ENCODE results near the gene MAB21L4.

MAB21L4 gene

DNA sequence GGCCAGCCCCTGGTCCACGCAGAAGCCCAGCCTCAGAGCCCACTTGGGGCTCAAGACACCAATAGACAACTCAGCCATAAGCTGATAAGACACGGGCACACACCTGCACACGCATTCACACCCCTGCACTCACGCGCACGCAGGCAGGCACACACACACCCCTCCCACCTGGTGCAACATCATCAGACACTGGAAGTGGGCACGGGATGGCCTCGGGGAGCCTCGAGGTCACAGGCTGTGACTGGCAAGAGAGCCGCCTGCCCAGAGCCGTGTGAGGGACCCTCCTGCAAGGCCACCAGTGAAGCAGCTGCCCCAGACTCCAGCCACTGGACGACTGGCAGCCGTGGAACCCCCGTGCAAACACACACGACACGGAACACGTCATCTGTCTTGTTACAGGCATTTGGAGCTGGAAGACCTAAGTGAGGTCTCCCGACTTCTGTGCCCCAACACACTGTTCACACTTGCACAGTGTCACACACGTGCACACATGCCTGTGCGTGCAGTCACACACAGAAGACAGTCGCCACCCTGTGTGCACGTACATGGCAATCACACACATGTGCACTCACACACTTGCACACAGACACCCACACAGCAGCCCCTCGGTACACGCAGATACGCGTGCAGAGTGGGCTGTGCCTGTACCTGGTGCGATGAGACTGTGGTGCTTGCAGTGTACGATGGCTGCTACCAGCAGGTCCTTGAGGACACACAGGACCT lies 959 bp downstream of the MAB21L4 start:
- TF ChIP-seq ZFX (IDR thresholded peaks at IDR 0.05; ENCODE audit: borderline replicate concordance) = no peak
- TF ChIP-seq, protein P1, sequence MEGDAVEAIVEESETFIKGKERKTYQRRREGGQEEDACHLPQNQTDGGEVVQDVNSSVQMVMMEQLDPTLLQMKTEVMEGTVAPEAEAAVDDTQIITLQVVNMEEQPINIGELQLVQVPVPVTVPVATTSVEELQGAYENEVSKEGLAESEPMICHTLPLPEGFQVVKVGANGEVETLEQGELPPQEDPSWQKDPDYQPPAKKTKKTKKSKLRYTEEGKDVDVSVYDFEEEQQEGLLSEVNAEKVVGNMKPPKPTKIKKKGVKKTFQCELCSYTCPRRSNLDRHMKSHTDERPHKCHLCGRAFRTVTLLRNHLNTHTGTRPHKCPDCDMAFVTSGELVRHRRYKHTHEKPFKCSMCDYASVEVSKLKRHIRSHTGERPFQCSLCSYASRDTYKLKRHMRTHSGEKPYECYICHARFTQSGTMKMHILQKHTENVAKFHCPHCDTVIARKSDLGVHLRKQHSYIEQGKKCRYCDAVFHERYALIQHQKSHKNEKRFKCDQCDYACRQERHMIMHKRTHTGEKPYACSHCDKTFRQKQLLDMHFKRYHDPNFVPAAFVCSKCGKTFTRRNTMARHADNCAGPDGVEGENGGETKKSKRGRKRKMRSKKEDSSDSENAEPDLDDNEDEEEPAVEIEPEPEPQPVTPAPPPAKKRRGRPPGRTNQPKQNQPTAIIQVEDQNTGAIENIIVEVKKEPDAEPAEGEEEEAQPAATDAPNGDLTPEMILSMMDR (IDR thresholded peaks at IDR 0.05) = no peak

DNA sequence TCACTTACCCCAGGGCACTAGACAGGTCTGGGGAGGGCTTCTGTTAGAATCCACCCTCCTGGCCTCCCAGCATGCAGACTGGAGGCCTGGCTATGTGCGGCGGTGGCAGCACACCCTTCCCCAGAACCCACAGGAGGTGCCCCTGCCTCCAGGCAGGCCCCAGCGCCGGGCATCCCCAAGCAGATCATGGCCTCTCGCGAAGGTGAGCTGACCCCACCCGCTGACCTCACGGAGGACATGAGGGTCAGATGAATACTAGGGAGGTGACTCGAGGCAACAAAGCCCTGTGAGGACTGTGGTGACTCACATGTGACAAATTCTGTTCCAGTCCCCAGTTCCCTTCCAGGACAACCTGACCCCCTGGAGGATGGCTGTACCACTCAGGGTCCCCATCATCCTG lies 1.9 kb downstream of the MAB21L4 start:
- no peak for TF ChIP-seq ZFX (IDR thresholded peaks at IDR 0.05; ENCODE audit: borderline replicate concordance)
- TF ChIP-seq, protein P1 (IDR thresholded peaks at IDR 0.05) = no peak
- no peak overlapping the region for H3K27ac ChIP-seq

More for the DNA sequence above, 959 bp downstream of the MAB21L4 start:
- H3K27ac ChIP-seq = no peak overlapping the region

DNA sequence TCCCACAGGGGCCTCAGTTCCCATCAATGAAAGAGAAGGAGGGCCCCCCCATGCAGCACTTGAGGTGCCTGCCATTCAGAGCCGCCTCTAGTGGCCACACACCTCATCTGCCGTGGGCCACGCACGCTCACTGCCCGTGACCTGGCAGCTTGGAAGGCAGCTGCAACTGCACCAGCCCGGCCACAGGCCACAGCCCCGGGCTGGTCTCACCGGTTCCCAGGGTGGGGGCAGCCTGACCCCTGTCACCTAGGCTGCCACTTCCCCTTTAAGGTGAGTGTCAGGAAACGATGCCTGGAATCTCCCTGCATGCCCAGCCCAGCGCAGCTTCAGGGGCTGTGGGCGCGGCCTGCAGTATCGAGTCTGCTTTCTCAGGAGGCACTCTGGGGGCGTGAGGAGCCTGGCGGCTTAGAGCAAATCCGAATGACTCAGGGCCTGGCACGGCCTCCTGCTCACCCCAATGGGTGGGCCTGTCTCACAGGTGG lies 2.6 kb downstream of the MAB21L4 start:
- TF ChIP-seq, protein P1 (IDR thresholded peaks at IDR 0.05) = no peak
- TF ChIP-seq ZFX (IDR thresholded peaks at IDR 0.05; ENCODE audit: borderline replicate concordance) = no peak
- no peak overlapping the region for H3K27ac ChIP-seq

DNA sequence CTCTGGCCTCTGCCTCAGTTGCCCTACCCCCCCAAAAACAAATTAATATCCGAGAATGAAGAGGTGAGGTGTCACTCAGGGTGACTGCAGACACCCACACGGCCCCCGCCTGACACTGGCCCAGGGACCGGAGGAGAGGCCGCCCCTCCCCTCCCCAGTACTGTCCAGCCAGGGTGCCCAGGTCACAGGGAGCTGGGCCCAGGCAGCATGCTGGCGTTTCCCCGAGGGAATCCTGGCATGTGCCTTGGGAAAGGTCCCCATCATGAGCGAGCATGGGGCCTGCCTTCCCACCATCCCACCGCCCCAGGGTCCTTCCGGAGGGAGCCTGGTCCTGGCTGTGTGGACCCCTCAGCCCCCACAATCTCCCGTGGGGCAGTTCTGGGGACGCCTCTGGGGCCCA lies 3.0 kb downstream of the MAB21L4 start:
- no peak for TF ChIP-seq ZFX (IDR thresholded peaks at IDR 0.05; ENCODE audit: borderline replicate concordance)
- TF ChIP-seq, protein P1 (IDR thresholded peaks at IDR 0.05) = no peak
- H3K27ac ChIP-seq = no peak overlapping the region

DNA sequence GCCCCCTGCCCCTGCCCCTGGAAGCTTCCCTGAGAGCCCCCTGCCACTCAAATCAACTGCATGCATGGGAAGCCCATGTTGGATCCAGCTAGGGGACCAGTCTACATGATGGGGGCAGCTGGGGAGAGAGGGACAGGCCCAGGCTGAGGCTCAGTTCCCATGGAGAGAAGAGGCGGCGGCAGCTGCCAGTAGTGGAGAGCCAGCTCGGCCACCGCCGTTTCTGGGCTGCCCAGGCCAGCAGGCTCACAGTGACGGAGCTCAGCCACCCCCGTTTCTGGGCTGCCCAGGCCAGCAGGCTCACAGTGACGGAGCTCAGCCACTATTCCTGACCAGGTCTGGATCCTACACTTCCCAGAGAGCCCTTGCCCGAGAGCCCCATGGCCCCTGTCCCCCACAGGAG lies 3.6 kb downstream of the MAB21L4 start:
- no peak for TF ChIP-seq ZFX (IDR thresholded peaks at IDR 0.05; ENCODE audit: borderline replicate concordance)
- TF ChIP-seq, protein P1 (IDR thresholded peaks at IDR 0.05) = no peak
- no peak overlapping the region for H3K27ac ChIP-seq

DNA sequence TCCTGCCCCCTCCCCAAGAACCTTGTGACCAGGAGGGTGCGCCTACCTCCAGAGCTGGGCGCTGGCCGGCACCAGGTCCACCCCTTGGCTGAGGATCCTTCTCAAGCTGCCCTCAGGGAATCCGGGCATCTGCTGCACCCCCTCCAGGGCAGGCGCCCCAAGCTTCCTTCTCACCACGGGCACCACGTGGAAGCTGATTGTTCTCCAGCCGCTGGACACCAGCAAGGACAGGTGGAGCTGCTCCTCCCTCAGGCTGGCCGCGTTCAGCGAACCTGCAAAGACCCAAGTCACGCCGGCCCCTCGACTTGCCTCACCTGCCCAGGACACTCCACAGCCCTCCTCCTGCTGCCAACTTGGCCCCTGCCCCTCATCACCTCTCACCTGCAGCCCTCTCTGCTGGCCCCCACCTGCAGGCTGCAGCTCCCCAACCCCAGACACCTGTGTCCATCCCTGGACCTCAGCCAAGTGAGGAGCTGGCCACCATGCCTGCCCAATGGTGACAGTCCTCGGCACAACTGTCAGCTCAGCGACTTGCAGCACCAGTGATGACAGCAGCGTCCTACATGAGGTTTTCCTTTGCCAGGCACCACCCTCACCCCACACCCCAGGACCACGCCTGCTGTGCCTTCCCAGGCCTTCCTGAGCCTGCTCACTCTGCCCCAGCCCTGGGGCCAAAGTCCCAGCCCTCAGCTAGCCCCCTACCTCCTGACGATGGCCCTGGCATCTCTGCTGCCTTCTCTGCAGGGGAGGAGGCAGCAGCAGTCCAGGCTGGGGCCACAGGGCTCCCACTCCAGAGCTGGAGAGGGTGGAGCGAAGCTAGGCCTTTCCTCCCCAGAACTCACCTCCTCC lies 4.2 kb downstream of the MAB21L4 start:
- no peak overlapping the region for H3K27ac ChIP-seq
- no peak for TF ChIP-seq ZFX (IDR thresholded peaks at IDR 0.05; ENCODE audit: borderline replicate concordance)
- TF ChIP-seq, protein P1 (IDR thresholded peaks at IDR 0.05) = no peak

DNA sequence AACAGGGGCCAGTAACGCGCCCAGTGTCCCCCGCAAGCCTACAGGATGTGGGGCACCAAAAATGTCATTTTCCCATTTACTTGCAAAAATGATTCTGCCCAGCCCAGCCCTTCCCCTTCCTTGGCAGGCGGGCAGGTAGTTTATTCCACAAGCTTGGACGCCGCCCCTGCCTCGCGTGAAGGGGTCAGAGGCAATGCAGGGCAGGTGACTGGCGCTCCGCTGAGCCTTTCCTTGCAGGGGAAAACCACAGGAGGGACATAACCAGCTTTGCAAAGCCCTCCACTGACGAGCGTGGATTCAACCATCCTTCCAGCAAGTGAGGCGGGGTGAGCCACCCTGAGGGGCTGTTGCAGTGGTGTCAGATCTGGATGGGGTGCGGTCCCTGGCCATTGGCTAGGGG lies 5.3 kb downstream of the MAB21L4 start:
- no peak overlapping the region for H3K27ac ChIP-seq
- TF ChIP-seq, protein P1 (IDR thresholded peaks at IDR 0.05) = no peak
- TF ChIP-seq ZFX (IDR thresholded peaks at IDR 0.05; ENCODE audit: borderline replicate concordance) = no peak

Measured in 22Rv1 (cell line).